Measurements from ENCODE around the gene HPDL. TPM values are rescaled to one million over a fixed set of nuclear protein-coding genes. Genes with fewer than 3 reads are reported as not detected.

Gene HPDL
- total RNA-seq, 1 donor from 2014 or later, result 11.6 TPM

- TF ChIP-seq, protein P1, sequence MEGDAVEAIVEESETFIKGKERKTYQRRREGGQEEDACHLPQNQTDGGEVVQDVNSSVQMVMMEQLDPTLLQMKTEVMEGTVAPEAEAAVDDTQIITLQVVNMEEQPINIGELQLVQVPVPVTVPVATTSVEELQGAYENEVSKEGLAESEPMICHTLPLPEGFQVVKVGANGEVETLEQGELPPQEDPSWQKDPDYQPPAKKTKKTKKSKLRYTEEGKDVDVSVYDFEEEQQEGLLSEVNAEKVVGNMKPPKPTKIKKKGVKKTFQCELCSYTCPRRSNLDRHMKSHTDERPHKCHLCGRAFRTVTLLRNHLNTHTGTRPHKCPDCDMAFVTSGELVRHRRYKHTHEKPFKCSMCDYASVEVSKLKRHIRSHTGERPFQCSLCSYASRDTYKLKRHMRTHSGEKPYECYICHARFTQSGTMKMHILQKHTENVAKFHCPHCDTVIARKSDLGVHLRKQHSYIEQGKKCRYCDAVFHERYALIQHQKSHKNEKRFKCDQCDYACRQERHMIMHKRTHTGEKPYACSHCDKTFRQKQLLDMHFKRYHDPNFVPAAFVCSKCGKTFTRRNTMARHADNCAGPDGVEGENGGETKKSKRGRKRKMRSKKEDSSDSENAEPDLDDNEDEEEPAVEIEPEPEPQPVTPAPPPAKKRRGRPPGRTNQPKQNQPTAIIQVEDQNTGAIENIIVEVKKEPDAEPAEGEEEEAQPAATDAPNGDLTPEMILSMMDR (conservative IDR thresholded peaks at IDR 0.05), result no peak
- H3K36me3 Mint-ChIP-seq (ENCODE audit: low read depth), result no peaks in the 10 kb centered on the region
- no peaks in the 10 kb centered on the region for H3K4me1 Mint-ChIP-seq
- H3K9me3 Mint-ChIP-seq, result peaks cover 3% of the 10 kb centered on the region
- H3K27me3 Mint-ChIP-seq (ENCODE audit: low read depth), result no peaks in the 10 kb centered on the region
- H3K4me3 Mint-ChIP-seq, result no peak overlapping the region
- DNase-seq (ENCODE audit: low read depth, low spot score), result no peak
- no peak overlapping the region for H3K27ac Mint-ChIP-seq (ENCODE audit: unreplicated experiment)
Measured at GRCh38 chr1:45314266-45314665, 12.4 kb upstream of the HPDL start.

DNA sequence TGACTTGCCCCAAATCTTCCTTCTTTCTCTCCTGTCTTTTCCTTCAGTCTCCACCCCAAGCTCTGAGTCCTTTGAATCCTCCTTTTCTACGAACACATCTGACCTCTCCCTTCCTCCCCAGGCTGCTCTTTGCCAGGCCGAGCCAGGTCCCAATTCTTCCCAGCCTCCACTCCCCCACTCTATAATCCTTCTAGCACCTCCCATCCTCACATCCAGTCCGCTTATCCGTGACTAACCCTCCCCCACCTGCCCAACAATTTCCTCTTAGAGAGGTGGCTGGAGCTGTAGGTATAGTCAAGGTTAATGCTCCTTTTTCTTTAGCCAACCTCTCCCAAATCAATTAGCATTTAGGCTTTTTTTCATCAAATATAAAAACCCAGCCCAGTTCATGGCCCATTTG lies 9.5 kb upstream of the HPDL start:
- Mint-ChIP-seq H3K27ac (ENCODE audit: unreplicated experiment) (no peak overlapping the region), H3K4me3 (no peak overlapping the region), H3K36me3 (ENCODE audit: low read depth) (no peaks in the 10 kb centered on the region), H3K4me1 (peaks cover 8% of the 10 kb centered on the region), H3K9me3 (peaks cover 3% of the 10 kb centered on the region), H3K27me3 (ENCODE audit: low read depth) (no peaks in the 10 kb centered on the region)
- TF ChIP-seq, protein P1 (conservative IDR thresholded peaks at IDR 0.05), result no peak
- no peak for DNase-seq (ENCODE audit: low read depth, low spot score)

GRCh38 chr1:45319761-45320160 lies 6.9 kb upstream of the HPDL start:
- Mint-ChIP-seq H3K4me3 (no peak overlapping the region), H3K27ac (ENCODE audit: unreplicated experiment) (no peak overlapping the region), H3K9me3 (peaks cover 3% of the 10 kb centered on the region), H3K36me3 (ENCODE audit: low read depth) (no peaks in the 10 kb centered on the region), H3K27me3 (ENCODE audit: low read depth) (no peaks in the 10 kb centered on the region), H3K4me1 (peaks cover 8% of the 10 kb centered on the region)
- no peak for DNase-seq (ENCODE audit: low read depth, low spot score)
- TF ChIP-seq, protein P1 (conservative IDR thresholded peaks at IDR 0.05), result no peak

GRCh38 chr1:45321444-45321843 lies 5.3 kb upstream of the HPDL start:
- Mint-ChIP-seq H3K27ac (ENCODE audit: unreplicated experiment) (no peak overlapping the region), H3K27me3 (ENCODE audit: low read depth) (no peaks in the 10 kb centered on the region), H3K4me3 (no peak overlapping the region), H3K36me3 (ENCODE audit: low read depth) (no peaks in the 10 kb centered on the region), H3K9me3 (no peaks in the 10 kb centered on the region), H3K4me1 (peaks cover 20% of the 10 kb centered on the region)
- TF ChIP-seq, protein P1 (conservative IDR thresholded peaks at IDR 0.05), result no peak
- no peak for DNase-seq (ENCODE audit: low read depth, low spot score)

GRCh38 chr1:45322486-45323040 lies 4.1 kb upstream of the HPDL start:
- no peaks in the 10 kb centered on the region for H3K27me3 Mint-ChIP-seq (ENCODE audit: low read depth)
- H3K27ac Mint-ChIP-seq (ENCODE audit: unreplicated experiment), result no peak overlapping the region
- DNase-seq (ENCODE audit: low read depth, low spot score), result no peak
- no peak overlapping the region for H3K4me3 Mint-ChIP-seq
- TF ChIP-seq, protein P1 (conservative IDR thresholded peaks at IDR 0.05), result no peak
- no peaks in the 10 kb centered on the region for H3K9me3 Mint-ChIP-seq
- peaks cover 24% of the 10 kb centered on the region for H3K4me1 Mint-ChIP-seq
- H3K36me3 Mint-ChIP-seq (ENCODE audit: low read depth), result no peaks in the 10 kb centered on the region
